GM12892 (cell line): ENCODE data around the gene OSBPL6.

Experiments
- POLR2A ChIP-seq: IDR thresholded peaks from 2 replicates; pipeline ENCODE4 v1.6.1; 2011; ENCODE audit warnings: low read depth, low read length, control low read depth
- POLR2AphosphoS5 ChIP-seq: IDR thresholded peaks from 2 replicates; pipeline ENCODE4 v1.6.1; 2011; ENCODE audit warnings: low read depth, low read length, control low read depth

DNA sequence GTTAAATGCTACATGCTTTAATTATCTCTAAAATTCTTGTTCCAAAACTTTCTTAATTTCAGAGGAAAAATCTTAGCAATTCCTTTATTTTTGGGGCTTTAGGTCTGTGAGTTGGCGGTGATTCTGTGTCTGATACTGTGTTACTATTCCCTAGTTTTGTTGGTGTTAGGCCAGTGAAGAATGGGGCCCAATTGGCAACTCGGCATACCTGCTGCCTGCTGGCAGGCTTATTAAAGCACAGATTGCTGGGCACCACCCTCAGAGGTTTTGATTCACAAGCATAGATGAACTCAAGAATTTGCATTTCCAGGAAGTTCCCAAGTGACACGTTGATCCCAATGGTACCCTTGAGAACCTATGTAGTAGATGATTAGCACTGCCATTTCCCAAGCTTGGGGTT is 101.6 kb downstream of the OSBPL6 start:
- TF ChIP-seq POLR2A = no peak
- no peak for TF ChIP-seq POLR2AphosphoS5
